RCC 7860 (cell line): Measurements from ENCODE around the gene PPP1R16B.
"Not testable (repeated sequence)": the region's sequence is repeated elsewhere in the genome, so short reads cannot be mapped to it uniquely, and the experiment has no call there.

Experiments used
- DNase-seq: peaks from one replicate; pipeline ENCODE4 v3.0.0-alpha.2; 2015; ENCODE audit warnings: low spot score
- FAIRE-seq: peaks from 2 replicates; lab custom pipeline; 2012; peaks lifted over from hg19 to GRCh38; lab: Jason Lieb, UNC

Gene PPP1R16B

DNA sequence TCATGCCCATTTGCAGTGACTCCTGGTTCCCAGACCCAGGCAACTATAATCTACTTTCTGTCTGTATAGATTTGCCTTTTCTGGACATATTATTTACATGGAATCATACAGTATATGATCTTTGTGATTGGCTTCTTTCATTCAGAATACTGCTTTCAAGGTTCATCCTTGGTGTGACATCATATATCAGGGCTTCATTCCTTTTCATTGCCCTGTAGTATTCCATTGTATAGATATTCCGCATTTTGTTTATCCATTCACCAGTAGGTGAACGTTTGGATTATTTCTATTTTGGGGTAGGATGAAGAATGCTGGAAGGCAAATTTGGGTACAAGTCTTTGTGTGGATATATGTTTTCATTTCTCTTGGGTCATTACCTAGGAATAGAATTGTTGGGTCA, 36.1 kb downstream of the PPP1R16B start:
- no peak for FAIRE-seq
- DNase-seq, result no peak

DNA sequence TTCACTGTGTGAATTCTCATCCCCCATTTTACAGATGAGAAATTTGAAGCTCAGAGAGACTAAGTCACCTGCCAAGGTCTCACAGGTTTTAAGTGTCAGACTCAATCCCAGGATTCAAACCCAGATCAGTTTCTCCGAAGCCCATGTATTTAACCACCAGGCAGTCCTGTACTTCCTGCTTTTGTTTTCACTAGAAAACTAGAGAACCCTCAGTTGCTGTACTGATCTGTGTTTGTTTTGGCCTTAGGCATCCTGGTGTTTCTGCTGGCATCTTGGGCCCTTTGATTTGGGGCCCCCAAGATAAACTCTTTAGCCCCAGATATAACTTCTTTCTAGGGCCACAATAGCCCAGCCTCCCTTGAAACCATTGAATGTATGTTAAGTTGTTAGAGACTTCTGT, 36.5 kb downstream of the PPP1R16B start:
- no peak for FAIRE-seq
- DNase-seq, result no peak

- no peak for FAIRE-seq
- no peak for DNase-seq
These were observed 37.1 kb downstream of the PPP1R16B start for GRCh38 chr20:38842558-38842981.

GRCh38 chr20:38843346-38843745, 37.8 kb downstream of the PPP1R16B start:
- FAIRE-seq (no peak), DNase-seq (no peak)

DNA sequence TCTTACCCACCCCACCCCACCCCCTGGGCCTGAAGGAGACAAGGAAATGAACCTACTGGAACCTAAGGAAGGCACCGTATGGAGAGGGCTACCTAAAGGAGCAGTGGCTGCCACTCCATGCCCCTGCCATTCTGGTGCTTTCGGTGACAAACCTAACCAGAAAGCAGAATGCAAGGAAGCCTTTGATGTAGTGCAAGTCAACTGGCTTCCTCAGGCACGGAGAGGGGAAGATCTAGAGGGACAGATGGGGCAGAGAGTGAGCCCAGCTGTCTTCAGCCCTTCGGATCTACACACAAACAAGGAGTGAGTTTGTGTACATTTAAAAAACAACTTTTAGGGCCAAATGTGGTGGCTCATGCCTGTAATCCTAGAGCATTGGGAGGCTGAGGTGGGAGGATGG, 39.5 kb downstream of the PPP1R16B start:
- FAIRE-seq (no peak), DNase-seq (no peak)

DNA sequence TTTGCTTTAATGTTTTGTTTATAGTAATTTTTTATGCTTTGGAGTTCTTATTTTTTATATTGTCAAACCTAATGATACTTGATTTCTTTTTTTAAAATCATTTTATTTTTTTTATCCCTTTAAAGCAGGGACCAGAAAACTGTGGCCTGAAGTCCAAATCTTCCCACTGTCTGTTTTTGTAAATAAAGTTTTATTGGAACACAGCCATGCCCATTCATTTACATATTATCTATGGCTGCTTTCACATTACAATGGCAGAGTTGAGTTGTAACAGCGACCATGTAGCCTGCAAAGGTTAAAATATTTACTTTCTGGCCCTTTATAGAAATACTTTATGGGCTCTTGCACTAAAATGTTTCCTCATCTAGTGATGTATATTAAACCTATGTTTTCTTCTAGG, 42.3 kb downstream of the PPP1R16B start:
- FAIRE-seq (no peak), DNase-seq (no peak)

DNA sequence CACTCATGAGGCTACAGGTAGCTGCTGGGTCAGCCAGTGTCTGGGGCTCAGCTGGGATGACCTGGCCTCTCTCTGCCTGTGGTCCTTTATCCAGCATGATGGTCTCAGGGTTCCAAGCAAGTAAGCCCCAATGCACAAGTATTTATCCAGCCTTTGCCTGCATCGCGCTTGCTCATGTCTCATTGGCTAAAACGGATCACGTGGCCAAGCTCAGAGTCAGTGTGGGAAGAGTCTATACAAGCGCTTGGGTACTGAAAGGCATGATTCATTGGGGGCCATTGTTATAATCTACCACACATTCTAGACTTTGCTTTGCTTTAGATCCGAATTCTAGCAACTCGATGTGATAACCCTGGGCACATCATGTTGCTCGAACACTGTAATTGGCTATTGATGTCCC, 48.3 kb downstream of the PPP1R16B start:
- FAIRE-seq (no peak), DNase-seq (no peak)

GRCh38 chr20:38854654-38855066, 49.2 kb downstream of the PPP1R16B start:
- no peak for FAIRE-seq
- no peak for DNase-seq

- no peak for DNase-seq
- FAIRE-seq, result no peak
These were observed 49.9 kb downstream of the PPP1R16B start for GRCh38 chr20:38855356-38855755.

DNA sequence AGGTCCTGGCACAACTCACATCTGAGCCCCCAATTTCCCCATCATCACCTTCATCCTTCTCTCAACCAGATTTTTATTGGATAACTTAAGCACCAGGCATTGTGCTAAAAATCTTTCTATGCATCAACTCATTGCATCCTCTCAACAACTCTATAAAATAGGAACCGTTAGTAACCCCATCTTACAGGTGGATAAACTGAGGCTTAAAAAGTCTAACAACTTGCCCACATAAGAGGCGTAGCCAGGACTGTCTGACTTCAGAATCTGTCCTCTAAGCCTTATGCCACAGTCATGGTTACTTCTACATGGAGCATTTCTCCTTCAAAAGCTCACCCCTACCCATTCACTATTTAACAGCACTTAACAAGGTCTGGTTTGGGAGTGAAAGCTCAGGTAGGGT, 51.1 kb downstream of the PPP1R16B start:
- FAIRE-seq (no peak), DNase-seq (no peak)

GRCh38 chr20:38857703-38858102, 52.2 kb downstream of the PPP1R16B start:
- DNase-seq, result no peak
- FAIRE-seq, result no peak

GRCh38 chr20:38859070-38859690, 53.7 kb downstream of the PPP1R16B start:
- no peak for FAIRE-seq
- DNase-seq, result no peak

DNA sequence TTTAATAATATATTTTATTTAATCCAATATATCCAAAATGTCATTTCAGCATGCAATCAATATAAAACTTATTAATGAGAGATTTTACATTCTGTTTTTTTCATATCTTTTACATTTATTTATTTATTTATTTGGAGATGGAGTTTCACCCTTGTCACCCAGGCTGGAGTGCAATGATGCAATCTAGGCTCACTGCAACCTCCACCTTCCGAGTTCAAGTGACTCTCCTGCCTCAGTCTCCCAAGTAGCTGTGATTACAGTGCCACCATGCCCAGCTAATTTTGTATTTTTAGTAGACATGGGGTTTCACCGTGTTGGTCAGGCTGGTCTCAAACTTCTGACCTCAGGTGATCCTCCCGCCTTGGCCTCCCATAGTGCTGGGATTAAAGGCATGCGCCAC, 54.4 kb downstream of the PPP1R16B start:
- not testable (repeated sequence) for FAIRE-seq, DNase-seq

DNA sequence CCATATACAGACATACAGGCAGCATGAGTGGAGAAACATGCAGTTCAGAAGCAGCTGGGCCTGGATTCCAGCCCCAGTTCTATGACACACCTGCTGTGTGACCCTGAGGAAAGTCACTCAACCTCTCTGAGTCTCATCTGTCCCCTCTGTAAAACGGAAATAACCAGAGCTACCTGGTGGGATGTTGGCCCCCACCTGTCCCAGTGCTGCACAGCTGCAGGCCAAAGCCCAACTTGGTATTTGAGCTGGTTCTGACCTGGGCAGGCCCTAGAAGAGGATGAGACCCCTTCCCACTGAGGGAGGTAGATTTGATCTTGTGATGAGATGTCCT, 55.5 kb downstream of the PPP1R16B start:
- FAIRE-seq (no peak), DNase-seq (no peak)

DNA sequence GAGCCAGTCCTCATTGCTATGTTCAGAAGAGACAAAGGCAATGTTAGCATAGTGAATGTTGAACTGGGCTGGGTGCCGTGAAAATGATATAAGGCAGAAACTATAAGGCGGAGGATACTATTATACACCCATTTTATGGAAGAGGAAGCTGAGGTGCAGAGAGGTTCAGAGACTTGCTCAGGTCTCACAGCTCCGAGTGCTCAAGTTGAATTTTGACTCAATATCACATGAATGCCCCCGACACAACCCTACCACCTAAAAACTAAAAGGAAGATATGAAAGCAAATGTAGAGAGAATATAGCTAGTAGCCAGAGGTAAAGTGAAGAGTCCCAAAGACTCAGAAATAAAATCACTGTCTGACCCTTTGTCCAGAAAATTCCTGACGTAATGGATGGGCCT, 56.7 kb downstream of the PPP1R16B start:
- no peak for FAIRE-seq
- DNase-seq, result no peak

DNA sequence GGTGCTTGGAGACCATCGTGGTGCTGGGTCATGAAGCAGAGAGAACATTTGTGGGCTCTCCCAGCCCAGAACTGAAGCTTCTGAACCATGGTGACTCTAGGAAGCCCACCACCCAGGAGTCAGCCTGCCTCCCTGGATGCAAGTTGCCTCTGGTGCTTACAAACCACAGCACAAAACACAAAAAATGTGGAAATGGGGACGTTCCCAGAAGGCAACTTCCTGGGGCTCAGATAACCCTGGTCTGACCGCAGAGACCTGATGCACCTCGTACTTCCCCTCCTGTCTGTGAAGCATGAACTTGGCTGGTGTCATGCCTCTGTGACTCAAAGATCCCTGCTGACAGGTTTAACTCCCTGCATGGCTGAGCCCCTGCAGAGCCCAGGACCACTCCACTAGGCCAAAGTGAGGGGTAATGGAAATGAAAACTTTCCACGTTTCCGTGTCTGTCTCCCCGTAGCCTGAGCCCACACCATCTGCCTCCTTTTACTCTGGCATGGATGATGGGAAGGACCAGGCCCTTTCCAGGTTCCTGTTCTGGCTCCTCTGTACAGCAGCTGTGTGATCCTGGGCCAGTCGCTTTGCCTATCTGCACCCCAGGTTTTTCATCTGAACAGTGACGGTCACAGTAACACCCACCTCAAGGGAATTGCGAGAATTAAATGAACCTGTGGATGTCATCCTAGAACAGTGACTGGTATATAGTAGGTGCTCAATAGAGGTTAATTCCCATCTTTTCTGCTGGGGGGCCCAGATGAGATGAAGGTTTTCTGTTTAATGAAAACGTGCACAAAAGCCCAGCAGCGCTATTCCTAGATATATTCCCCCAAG, 57.7 kb downstream of the PPP1R16B start:
- no peak for FAIRE-seq

GRCh38 chr20:38864662-38865061, 59.2 kb downstream of the PPP1R16B start:
- DNase-seq (no peak), FAIRE-seq (no peak)

More for the DNA sequence above, 57.7 kb downstream of the PPP1R16B start:
- no peak for DNase-seq

DNA sequence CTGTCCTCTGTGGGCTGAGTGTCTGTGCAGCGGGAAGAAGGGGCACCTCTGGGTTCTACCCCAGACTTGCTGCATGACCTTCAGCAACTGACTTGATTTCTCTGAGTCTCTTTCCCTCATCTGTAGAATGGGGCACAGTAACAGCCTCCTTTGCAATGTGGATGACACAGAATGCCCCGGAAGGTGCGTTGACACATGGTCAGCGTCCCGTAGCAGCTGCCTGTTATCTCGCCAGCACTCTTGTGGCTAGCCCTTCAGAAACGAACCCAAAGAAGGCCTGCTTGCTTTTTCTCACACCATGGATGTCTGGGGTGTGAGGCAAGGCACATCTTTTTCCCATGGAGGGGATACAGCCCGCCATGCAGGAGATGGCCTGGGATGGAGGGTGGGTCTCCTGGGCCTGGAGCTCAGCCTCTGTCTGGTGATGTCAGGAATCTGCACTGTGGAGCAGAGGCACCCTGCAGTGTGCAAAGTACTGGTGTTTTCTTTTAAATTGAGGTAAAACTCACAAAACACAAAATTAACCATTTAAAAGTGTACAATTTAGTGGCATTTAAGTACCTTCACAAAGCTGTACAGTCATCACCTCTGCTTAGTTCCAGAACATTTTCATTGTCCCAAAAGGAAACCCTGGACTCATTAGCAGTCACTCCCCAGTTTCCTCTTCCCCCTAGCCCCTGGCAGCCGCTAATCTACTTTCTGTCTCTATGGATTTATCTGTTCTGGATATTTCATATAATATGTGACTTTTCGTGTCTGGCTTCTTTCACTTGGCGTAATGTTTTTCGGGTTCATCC, 61.0 kb downstream of the PPP1R16B start:
- FAIRE-seq (no peak), DNase-seq (no peak)

DNA sequence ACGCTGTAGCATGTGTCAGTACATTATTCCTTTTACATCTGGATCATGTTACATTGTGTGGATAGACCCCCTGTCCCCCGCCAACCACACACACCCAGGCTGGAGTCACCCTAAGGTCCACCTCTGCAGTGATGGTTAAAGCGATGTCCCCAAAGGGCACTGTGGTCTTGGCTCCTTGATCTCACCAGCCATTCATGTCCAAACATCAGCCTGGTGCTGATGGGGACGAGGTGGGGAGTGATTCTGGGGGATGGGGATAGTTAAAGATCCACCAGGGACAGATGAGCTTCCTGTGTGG, 61.5 kb downstream of the PPP1R16B start:
- DNase-seq (no peak), FAIRE-seq (no peak)

- DNase-seq, result peak; percentile 48
These were observed 65.4 kb downstream of the PPP1R16B start for GRCh38 chr20:38870733-38871559.

GRCh38 chr20:38871560-38871953, 66.1 kb downstream of the PPP1R16B start:
- DNase-seq (no peak), FAIRE-seq (no peak)

More at GRCh38 chr20:38870733-38871559, 65.4 kb downstream of the PPP1R16B start:
- FAIRE-seq, result no peak
